IPS DF 4.7 (cell line): ENCODE results near the gene CREB5.
"Not testable (repeated sequence)": the region's sequence is repeated elsewhere in the genome, so short reads cannot be mapped to it uniquely, and the experiment has no call there.

ENCODE experiments used
- DNase-seq: peaks from one replicate; pipeline ENCODE4 v3.0.0-alpha.2; 2013; ENCODE audit warnings: low spot score; ENCODE audit errors: extremely low read depth

Gene CREB5

DNA sequence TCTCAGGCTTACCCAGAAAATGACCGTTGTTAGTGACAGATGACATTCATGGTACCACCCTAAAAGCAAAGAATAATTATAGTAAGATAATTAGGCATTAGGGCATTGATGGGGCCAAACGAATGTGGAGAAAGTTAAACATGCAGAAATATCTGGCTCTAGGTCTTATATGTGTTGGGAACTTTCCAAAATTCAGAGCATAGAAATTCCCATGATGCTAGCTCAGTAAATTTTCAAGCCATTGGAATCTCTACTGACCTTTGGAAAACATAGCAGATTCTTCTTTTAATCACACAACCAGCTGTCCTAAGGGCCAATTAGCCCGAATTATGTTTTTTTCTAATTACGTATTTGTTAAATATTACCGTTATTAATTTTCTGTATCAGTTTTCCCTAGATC, 136.1 kb downstream of the CREB5 start:
- no peak for DNase-seq

GRCh38 chr7:28549998-28550397, 137.7 kb downstream of the CREB5 start:
- DNase-seq: no peak

- DNase-seq: no peak
These were observed 138.4 kb downstream of the CREB5 start for GRCh38 chr7:28550580-28551186.

DNA sequence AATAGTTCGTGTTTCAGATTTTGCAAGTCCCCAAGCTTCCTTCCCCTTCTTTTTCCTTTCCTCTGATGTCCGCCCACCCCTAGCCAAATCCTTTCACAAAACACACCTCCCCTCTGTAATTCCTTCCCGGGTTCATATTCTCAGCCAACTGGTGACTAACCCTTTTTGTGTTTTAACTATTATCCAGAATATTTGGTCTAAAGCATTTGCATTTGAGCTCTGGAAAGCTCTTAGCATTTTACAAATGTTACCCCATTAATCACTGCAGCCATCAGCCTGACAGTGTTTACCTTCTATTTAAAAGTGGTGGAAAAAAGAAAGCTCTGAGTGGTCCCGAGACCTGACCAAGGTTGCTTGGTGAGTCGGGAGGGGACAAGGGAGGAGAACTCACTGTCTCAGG, 139.0 kb downstream of the CREB5 start:
- DNase-seq: no peak

- DNase-seq: not testable (repeated sequence)
These were observed 139.4 kb downstream of the CREB5 start for GRCh38 chr7:28551766-28552165.

DNA sequence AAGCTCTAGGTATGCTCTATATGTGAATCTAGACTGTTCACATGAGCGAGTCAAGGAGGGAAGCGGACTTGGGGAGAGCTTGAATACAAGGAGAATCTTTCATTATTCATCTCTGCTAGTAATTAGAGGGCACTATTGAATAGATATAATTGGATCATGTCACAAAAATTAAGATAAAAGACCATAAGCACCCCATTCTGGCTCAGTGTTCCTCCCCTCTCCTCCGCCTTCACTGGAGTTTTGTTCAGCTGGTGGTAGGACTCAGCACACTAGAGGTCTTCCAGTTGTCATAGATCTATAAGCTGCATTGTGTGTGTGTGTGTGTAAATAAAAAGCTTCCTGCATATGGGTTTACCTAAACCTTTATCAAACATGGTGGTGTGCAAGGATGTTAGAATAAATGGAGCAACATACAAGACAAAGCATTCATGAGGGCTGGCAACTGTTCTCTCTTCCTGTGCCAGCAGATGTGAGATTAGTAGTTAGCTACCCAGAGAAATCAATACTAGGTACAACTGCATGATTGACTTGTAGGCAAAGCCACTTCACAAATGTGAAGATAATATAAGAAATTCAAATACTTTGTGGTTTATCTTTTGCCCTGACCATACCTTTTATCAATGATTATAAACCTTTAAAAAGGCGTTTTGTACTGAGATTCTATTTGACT, 142.6 kb downstream of the CREB5 start:
- no peak for DNase-seq

GRCh38 chr7:28556025-28556424, 143.7 kb downstream of the CREB5 start:
- DNase-seq: no peak

- no peak for DNase-seq
These were observed 144.4 kb downstream of the CREB5 start for GRCh38 chr7:28556671-28557070.

DNA sequence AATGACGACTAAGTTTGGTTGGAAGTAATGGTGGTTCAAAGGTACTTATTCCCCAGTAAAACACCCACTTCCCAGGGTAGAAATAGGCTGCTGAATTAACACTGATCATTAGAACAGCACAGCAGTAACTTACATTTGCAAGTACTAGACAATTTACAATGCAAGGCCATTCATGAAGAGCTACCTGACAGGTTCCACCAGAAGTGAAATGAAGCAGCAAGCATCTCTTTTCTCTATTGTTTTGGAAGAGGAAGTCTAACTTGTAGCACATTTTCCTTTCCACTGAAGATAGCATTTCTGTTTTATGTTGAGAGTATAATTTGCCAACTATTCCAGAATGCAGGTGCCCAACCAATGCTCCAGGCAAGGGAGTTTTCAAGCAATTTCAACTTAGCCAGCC, 145.9 kb downstream of the CREB5 start:
- DNase-seq: no peak

- no peak for DNase-seq
These were observed 148.4 kb downstream of the CREB5 start for GRCh38 chr7:28560767-28561166.

- no peak for DNase-seq
These were observed 151.7 kb downstream of the CREB5 start for GRCh38 chr7:28564033-28564432.

DNA sequence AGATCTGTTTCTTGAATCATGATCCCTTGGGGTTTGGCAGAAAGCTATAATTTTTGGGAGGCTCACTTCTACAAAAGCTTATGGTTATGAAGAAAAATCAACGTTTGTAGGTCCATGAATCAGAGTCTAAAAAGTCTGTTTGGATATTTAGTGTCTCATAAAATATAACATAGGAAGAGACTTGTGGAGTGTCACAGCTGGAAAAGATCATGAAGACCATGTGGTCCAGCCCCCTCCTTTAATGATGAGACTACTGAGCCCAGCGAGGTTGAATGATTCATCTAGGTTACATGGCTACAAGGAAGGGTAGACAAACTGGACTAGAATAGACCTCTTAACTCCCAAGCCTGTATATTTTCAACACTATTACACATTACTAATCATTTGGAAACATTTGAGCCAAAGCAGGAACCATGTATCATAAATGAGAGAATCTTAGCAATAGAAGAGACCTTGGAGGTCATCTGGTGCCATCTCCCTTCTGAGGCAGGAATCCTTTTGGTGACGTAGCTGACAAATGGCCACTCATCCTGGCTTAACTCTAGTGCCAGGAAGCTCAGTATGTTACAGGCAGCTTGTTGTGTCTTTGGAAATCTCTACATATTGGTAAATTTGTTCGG, 152.5 kb downstream of the CREB5 start:
- no peak for DNase-seq

- no peak for DNase-seq
These were observed 153.7 kb downstream of the CREB5 start for GRCh38 chr7:28565980-28566379.

DNA sequence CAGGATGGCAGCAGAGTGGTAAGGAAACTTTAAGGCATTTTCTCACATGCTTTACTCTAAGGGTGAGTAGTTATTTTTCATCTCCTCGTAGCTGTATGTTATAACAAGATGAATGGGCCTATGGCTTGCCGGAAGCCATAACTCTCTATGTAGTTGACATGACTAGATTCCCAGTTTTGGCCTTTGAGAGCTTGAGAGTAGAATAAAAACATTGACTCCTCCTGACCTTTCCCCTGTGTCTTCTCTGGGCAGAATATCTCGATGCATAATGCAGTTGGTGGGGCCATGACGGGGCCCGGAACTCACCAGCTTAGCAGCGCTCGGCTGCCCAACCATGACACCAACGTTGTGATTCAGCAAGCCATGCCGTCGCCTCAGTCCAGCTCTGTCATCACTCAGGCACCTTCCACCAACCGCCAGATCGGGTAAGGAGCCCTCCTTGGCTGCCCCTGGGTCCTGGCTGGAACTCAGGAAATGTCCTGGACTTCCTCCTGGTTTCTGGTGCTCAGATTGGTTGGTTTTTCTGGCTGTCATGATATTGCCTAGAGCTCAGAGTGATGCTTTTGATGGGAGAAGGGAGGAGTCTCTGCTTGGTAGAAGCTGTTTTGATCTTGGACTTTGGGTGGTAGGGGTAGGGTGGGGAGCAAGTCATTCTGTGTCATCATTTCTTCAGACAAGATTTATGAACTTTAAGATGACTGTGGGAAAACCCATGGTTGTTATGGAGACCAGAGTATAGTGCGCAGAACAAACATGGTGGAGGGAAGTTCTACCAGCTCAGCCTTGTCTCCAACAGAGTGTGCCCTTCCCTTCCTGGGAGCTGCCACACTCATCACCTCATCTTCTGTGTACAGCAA, 158.0 kb downstream of the CREB5 start:
- no peak for DNase-seq

DNA sequence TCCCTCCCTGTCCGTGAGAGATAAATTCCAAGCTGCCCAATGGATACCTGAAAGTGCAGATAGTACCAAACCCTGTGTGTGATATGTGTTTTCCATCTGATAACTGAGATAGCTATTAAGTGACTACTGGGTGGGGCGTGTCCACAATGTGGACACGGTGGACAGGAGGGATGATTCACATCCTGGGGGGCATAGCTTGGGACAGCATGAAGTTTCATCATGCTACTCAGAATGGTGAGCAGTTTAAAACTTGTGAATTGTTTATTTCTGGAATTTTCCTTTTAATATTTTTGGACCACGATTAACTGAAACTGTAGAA, 158.6 kb downstream of the CREB5 start:
- DNase-seq: no peak

GRCh38 chr7:28571405-28571804, 159.1 kb downstream of the CREB5 start:
- no peak for DNase-seq

GRCh38 chr7:28572321-28573058, 160.2 kb downstream of the CREB5 start:
- DNase-seq: no peak

- DNase-seq: no peak
These were observed 160.8 kb downstream of the CREB5 start for GRCh38 chr7:28573059-28573553.

DNA sequence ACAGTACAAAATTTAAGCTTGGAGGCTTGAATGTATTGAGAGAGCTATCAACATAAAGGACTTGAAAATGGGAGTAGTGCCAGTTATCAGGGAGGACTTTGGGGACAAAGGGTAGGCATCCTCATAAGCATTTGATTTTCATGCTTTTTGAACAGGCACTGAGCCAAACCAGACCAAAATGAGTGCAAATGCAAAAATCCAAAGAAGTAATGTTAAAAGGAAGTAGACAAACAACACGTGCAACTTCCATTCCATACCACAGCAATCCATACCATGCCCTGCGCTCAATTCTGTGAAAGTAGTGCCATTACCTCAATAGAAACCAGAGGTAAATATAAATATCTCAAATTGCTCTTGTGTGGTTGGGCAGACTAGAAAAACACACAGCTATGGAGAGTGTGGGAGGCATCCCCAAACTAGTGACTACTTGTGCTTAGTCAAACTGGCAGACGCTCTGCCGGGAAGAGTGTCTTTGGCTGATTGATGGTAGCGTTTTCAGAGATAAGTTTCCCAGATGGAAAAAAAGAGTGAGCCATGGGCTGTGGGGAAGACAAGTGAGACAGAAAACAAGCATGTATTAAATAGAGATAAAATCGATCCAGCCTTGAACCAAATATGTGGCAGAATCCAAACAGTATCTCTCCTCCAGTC, 161.5 kb downstream of the CREB5 start:
- no peak for DNase-seq

GRCh38 chr7:28575241-28575643, 162.9 kb downstream of the CREB5 start:
- no peak for DNase-seq

- no peak for DNase-seq
These were observed 164.3 kb downstream of the CREB5 start for GRCh38 chr7:28576656-28577055.
